H1 (cell line): Measurements from ENCODE around the gene MYOM3. TPM values are rescaled to one million over a fixed set of nuclear protein-coding genes. Genes with fewer than 3 reads are reported as not detected.

Source experiments
- CTCF ChIA-PET: fragments of 300-600 bp; sonication (Branson Sonifier 250); formaldehyde crosslinking; loops from one replicate; lab custom pipeline; 2021; ENCODE audit not compliant: partially characterized antibody; lab: Charles Lee
- POLR2A ChIA-PET: fragments of 300-600 bp; sonication (Branson Sonifier 250); formaldehyde crosslinking; loops from one replicate; lab custom pipeline; 2021; ENCODE audit warnings: inconsistent platforms; ENCODE audit not compliant: partially characterized antibody; lab: Charles Lee
- DNase-seq, 2 experiments: peaks; one replicate each; pipeline versions ENCODE4 v3.0.0 to v3.0.0-alpha.2; 2010 to 2022; ENCODE audit warnings: low spot score in 2 of 2, low read depth in 1 of 2, mixed read lengths in 1 of 2
- FAIRE-seq: peaks from 2 replicates; lab custom pipeline; 2011; peaks lifted over from hg19 to GRCh38; lab: Jason Lieb, UNC
- H2AFZ ChIP-seq: 2 replicates; pipeline ENCODE4 v1.8.1; 2012; ENCODE audit warnings: low read length, inconsistent platforms
- H2AK5ac ChIP-seq: 2 replicates; pipeline ENCODE4 v1.6.1; 2013; ENCODE audit warnings: low read depth, low read length
- H2BK120ac ChIP-seq: replicated peaks from 2 replicates; pipeline ENCODE3; 2013; ENCODE audit warnings: low read depth, low read length, inconsistent platforms
- H2BK12ac ChIP-seq: 2 replicates; pipeline ENCODE4 v1.6.1; 2013; ENCODE audit warnings: low read depth, low read length
- H2BK15ac ChIP-seq: 2 replicates; pipeline ENCODE4 v1.6.1; 2013; ENCODE audit warnings: low read length
- H2BK20ac ChIP-seq: 2 replicates; pipeline ENCODE4 v1.6.1; 2013; ENCODE audit warnings: low read length
- H2BK5ac ChIP-seq: 2 replicates; pipeline ENCODE4 v1.6.1; 2013; ENCODE audit warnings: low read depth, low read length
- H3K14ac ChIP-seq: 2 replicates; pipeline ENCODE4 v1.6.1; 2013; ENCODE audit warnings: inconsistent platforms; ENCODE audit not compliant: insufficient read length
- H3K18ac ChIP-seq: 2 replicates; pipeline ENCODE4 v1.6.1; 2013; ENCODE audit warnings: low read length; ENCODE audit errors: extremely low read depth
- H3K23ac ChIP-seq: 2 replicates; pipeline ENCODE4 v1.6.1; 2013; ENCODE audit warnings: inconsistent platforms; ENCODE audit not compliant: insufficient read length
- H3K23me2 ChIP-seq: 2 replicates; pipeline ENCODE4 v1.6.1; 2013; ENCODE audit warnings: low read depth, low read length
- H3K27ac ChIP-seq: 2 replicates; pipeline ENCODE4 v1.6.1; 2011; ENCODE audit warnings: low read depth, low read length, inconsistent platforms
- H3K27me3 ChIP-seq, 4 experiments: replicated peaks in 1 of 4; 1 replicate in 1 of 4; 2 replicates in 3 of 4; pipeline versions ENCODE4 v1.6.1 to v1.8.1; 2011 to 2013; ENCODE audit warnings: low read length in 3 of 4, mild to moderate bottlenecking in 3 of 4, inconsistent platforms in 2 of 4, mixed read lengths in 2 of 4, moderate library complexity in 1 of 4; ENCODE audit not compliant: control insufficient read depth in 3 of 4, insufficient read depth in 3 of 4; ENCODE audit errors: extremely low read depth in 1 of 4
- H3K36me3 ChIP-seq, 4 experiments: 2 replicates each; pipeline versions ENCODE4 v1.6.1 to v1.8.1; 2011 to 2013; ENCODE audit warnings: mild to moderate bottlenecking in 4 of 4, low read length in 3 of 4, moderate library complexity in 2 of 4, control low read depth in 1 of 4, inconsistent platforms in 1 of 4; ENCODE audit not compliant: insufficient read depth in 4 of 4, control insufficient read depth in 2 of 4
- H3K4ac ChIP-seq: replicated peaks from 2 replicates; pipeline ENCODE3; 2013; ENCODE audit warnings: low read length, low read depth, mixed read lengths, inconsistent platforms; ENCODE audit not compliant: insufficient read length
- H3K4me1 ChIP-seq, 4 experiments: replicated peaks in 1 of 4; 1 replicate in 1 of 4; 2 replicates in 3 of 4; pipeline versions ENCODE4 v1.6.1 to v1.8.1; 2011 to 2013; ENCODE audit warnings: low read length in 3 of 4, inconsistent platforms in 2 of 4, mixed read lengths in 1 of 4; ENCODE audit not compliant: insufficient read depth in 4 of 4, control insufficient read depth in 3 of 4
- H3K4me2 ChIP-seq, 2 experiments: 2 replicates each; pipeline versions ENCODE4 v1.6.1 to v1.8.1; 2011 to 2013; ENCODE audit warnings: low read depth in 2 of 2, low read length in 2 of 2, control low read depth in 1 of 2, inconsistent platforms in 1 of 2, mild to moderate bottlenecking in 1 of 2; ENCODE audit not compliant: insufficient read depth in 1 of 2
- H3K4me3 ChIP-seq, 4 experiments: fragments of 200-600, 300-600 bp in 1 of 4; sonication (generic), shearing (Covaris generic), sonication (Bioruptor Twin) in 1 of 4; 2 replicates each; pipeline versions ENCODE4 v1.5.1 to v1.8.1; 2011 to 2016; ENCODE audit warnings: low read length in 4 of 4, low read depth in 3 of 4, control low read depth in 2 of 4, inconsistent platforms in 2 of 4, mild to moderate bottlenecking in 2 of 4, mixed read lengths in 1 of 4, moderate library complexity in 1 of 4; ENCODE audit not compliant: insufficient read depth in 2 of 4; ENCODE audit errors: extremely low read depth in 1 of 4
- H3K56ac ChIP-seq: replicated peaks from 2 replicates; pipeline ENCODE3; 2013; ENCODE audit warnings: low read depth, mild to moderate bottlenecking, mixed read lengths, low read length, inconsistent platforms; ENCODE audit not compliant: insufficient read length
- H3K79me1 ChIP-seq: 2 replicates; pipeline ENCODE4 v1.6.1; 2013; ENCODE audit warnings: low read depth, low read length, control low read depth
- H3K79me2 ChIP-seq, 2 experiments: 2 replicates each; pipeline versions ENCODE4 v1.6.1 to v1.8.1; 2012 to 2013; ENCODE audit warnings: low read length in 2 of 2, mild to moderate bottlenecking in 2 of 2, inconsistent platforms in 1 of 2; ENCODE audit not compliant: insufficient read depth in 2 of 2, control insufficient read depth in 1 of 2
- H3K9ac ChIP-seq, 4 experiments: replicated peaks in 1 of 4; 1 replicate in 1 of 4; 2 replicates in 3 of 4; pipeline versions ENCODE4 v1.6.1 to v1.8.1; 2011 to 2013; ENCODE audit warnings: low read depth in 3 of 4, low read length in 3 of 4, control low read depth in 2 of 4, mild to moderate bottlenecking in 2 of 4, moderate library complexity in 2 of 4, inconsistent platforms in 1 of 4; ENCODE audit errors: extremely low read depth in 1 of 4
- H3K9me3 ChIP-seq, 2 experiments: 2 replicates each; pipeline versions ENCODE4 v1.6.1 to v1.8.1; 2012 to 2013; ENCODE audit warnings: mild to moderate bottlenecking in 2 of 2, moderate library complexity in 2 of 2, control low read depth in 1 of 2, inconsistent platforms in 1 of 2, low read depth in 1 of 2, low read length in 1 of 2, mixed read lengths in 1 of 2; ENCODE audit not compliant: insufficient read depth in 2 of 2
- H4K20me1 ChIP-seq, 2 experiments: replicated peaks in 1 of 2; 2 replicates each; pipeline versions ENCODE3 to v1.8.1; 2011 to 2013; ENCODE audit warnings: inconsistent platforms in 2 of 2, low read length in 2 of 2, mild to moderate bottlenecking in 1 of 2; ENCODE audit not compliant: insufficient read depth in 2 of 2, control insufficient read depth in 1 of 2
- H4K5ac ChIP-seq: 2 replicates; pipeline ENCODE4 v1.6.1; 2013; ENCODE audit warnings: low read length, low read depth, mixed read lengths, inconsistent platforms; ENCODE audit not compliant: insufficient read length
- H4K8ac ChIP-seq: 2 replicates; pipeline ENCODE4 v1.8.0; 2013; ENCODE audit warnings: mild to moderate bottlenecking, moderate library complexity, low read length, inconsistent platforms; ENCODE audit not compliant: insufficient read depth; ENCODE audit errors: extremely low read depth
- H4K91ac ChIP-seq: replicated peaks from 2 replicates; pipeline ENCODE3; 2013; ENCODE audit warnings: low read length, mixed read lengths, inconsistent platforms; ENCODE audit not compliant: insufficient read length
- ASH2L ChIP-seq: fragments of 200-600, 300-600 bp; sonication (generic); IDR thresholded peaks from one replicate; pipeline ENCODE4 v1.7.1; 2017; ENCODE audit warnings: low read length
- BCL11A ChIP-seq, 2 experiments: IDR thresholded peaks; one replicate each; pipeline ENCODE4 v1.6.1; 2011; ENCODE audit warnings: low read depth in 2 of 2, low read length in 2 of 2, mild to moderate bottlenecking in 2 of 2
- RAD21 ChIP-seq, 2 experiments: IDR thresholded peaks in 1 of 2; conservative IDR thresholded peaks in 1 of 2; 2 replicates each; pipeline ENCODE4 v1.6.1; 2011; ENCODE audit warnings: low read depth in 2 of 2, low read length in 2 of 2, improper control_type of control experiment in 1 of 2, inconsistent platforms in 1 of 2, mild to moderate bottlenecking in 1 of 2, moderate library complexity in 1 of 2
- RBBP5 ChIP-seq: IDR thresholded peaks from 2 replicates; pipeline ENCODE4 v1.7.1; 2012; ENCODE audit warnings: low read depth, mild to moderate bottlenecking, inconsistent platforms, low read length, moderate library complexity, borderline replicate concordance
- SIX5 ChIP-seq: IDR thresholded peaks from 2 replicates; pipeline ENCODE4 v1.6.1; 2011; ENCODE audit warnings: mild to moderate bottlenecking, low read depth, low read length
- TBP ChIP-seq: IDR thresholded peaks from 2 replicates; pipeline ENCODE4 v1.6.1; 2011; ENCODE audit warnings: low read depth, low read length, improper control_type of control experiment
- WGBS, 2 experiments: shearing (Covaris generic) in 1 of 2; methylation state at CpG; one replicate each; pipeline versions ENCODE4 v1.1.6 to v1.1.7; 2013 to 2015; ENCODE audit warnings: low lambda C conversion rate in 2 of 2, mixed read lengths in 2 of 2, inconsistent platforms in 1 of 2, low coverage in 1 of 2, missing lambda C conversion rate in 1 of 2; ENCODE audit not compliant: insufficient replicate concordance in 2 of 2, insufficient coverage in 1 of 2, insufficient read length in 1 of 2; ENCODE audit errors: extremely low coverage in 1 of 2, missing lambda C conversion rate in 1 of 2; 5-methylcytosine and 5-hydroxymethylcytosine counted together
- polyA plus RNA-seq, 7 experiments: library from polyadenylated mRNA; depleted of rRNA in 3 of 7; stranded (reverse) in 5 of 7; unstranded in 2 of 7; fragments of >200 nt in 5 of 7; fragments of 200-250 nt in 2 of 7; gene quantifications; 1 replicate in 5 of 7; 2 replicates in 1 of 7; 4 replicates in 1 of 7; pipeline versions ENCODE4 v1.2.1 to v1.2.3, GENCODE V29; 2011 to 2013; ENCODE audit warnings: missing spikeins in 2 of 7, mixed read lengths in 2 of 7
- total RNA-seq: library from RNA; stranded (reverse); fragmentation: NEBNext Ultra II Directional; extraction: Animal tissue kit (Norgen Biotek cat#: 25700); gene quantifications from 2 replicates; pipeline ENCODE4 v1.2.1, GENCODE V29; 2021

MYOM3 gene
- total and polyA plus RNA-seq, 2 of the 8 experiments (the other 6 are each of a cell fraction or from before 2014, with no cell fraction given) = 0.08 to 0.09 TPM

DNA sequence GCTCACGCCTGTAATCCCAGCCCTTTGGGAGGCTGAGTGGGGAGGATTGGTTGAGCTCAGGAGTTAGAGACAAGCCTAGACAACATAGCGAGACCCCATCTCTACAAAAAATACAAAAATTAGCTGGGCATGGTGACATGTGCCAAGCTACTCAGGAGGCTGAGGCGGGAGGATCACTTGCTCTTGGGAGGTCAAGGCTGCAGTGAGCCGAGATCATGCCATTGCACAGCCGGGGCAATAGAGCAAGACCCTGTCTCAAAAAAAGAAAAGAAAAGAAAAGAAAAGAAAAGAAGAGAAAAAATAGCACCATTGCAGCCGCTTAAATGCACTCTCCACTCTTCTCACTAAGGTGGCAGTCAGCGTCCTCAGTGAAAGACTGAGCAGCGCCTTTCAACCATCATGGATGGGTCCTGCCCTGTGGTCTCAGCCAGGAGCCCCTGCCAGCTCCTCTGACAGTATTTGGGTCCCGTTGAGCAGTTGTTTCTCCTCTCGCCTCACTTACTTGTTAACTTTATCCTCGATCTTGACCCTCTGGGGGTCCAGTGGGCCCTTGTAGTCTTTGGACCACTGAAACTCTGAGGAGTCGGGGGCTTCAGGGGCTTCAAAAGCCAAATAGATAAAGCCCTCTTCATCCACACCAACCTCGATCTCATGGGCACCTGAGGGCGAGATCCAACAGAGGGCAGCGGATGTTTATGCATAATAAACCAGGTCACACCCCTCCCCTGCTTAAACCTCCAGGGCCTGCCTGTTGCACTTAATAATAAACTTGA is 36.9 kb downstream of the MYOM3 start:
- Histone ChIP-seq H3K56ac (no peak overlapping the region), H3K4ac (no peak overlapping the region), H3K79me1 (no peaks in the 10 kb centered on the region), H3K4me3 (no peak overlapping the region), H2BK120ac (no peak overlapping the region), H3K27ac (no peak overlapping the region), H2BK15ac (no peak overlapping the region), H3K4me1 (peaks cover 0 to 5% (median under 1%) of the 10 kb centered on the region in 4 experiments; a peak in 4 of 7 replicates), H2BK20ac (no peak overlapping the region), H3K9ac (no peak overlapping the region), H3K4me2 (no peak overlapping the region), H3K27me3 (no peaks in the 10 kb centered on the region; a peak in 1 of 7 replicates), H3K23me2 (no peaks in the 10 kb centered on the region), H3K23ac (no peak overlapping the region), H3K14ac (no peak overlapping the region), H4K91ac (no peak overlapping the region), H2BK5ac (no peak overlapping the region), H3K36me3 (no peaks in the 10 kb centered on the region), H4K5ac (no peak overlapping the region), H2AK5ac (no peak overlapping the region), H3K18ac (no peak overlapping the region), H3K79me2 (no peaks in the 10 kb centered on the region), H2BK12ac (no peak overlapping the region), H3K9me3 (no peaks in the 10 kb centered on the region), H4K20me1 (no peaks in the 10 kb centered on the region), H4K8ac (no peak overlapping the region), H2AFZ (no peak overlapping the region)
- ChIA-PET POLR2A (no interaction called here), CTCF (interaction anchor here (0.6 to 2.0 kb wide), 6 partner anchors 20 to 187 kb away, joined by 3 to 7 read pairs (median 4); partner anchors contain the start of gene MYOM3)
- TF ChIP-seq BCL11A (IDR thresholded peaks at IDR 0.05; ENCODE audit: low read depth in 2 of 2, low read length in 2 of 2) = no peak
- TF ChIP-seq RAD21 (IDR thresholded peaks at IDR 0.05 in 1 of 2, conservative IDR thresholded peaks at IDR 0.05 in 1 of 2; ENCODE audit: low read depth in 2 of 2, low read length in 2 of 2) = no peak; a peak in 2 of 4 replicates
- TF ChIP-seq RBBP5 = no peak
- no peak for TF ChIP-seq ASH2L
- TF ChIP-seq SIX5 = no peak
- TF ChIP-seq TBP = no peak
- FAIRE-seq (no peak), DNase-seq (no peak)
- 87% methylated on average over 14 of the region's 15 CpGs; no CpG with 5 or more reads in 1 of the 2 experiments for WGBS, 2 experiments
